Measurements from ENCODE around the gene NPS. TPM values are rescaled to one million over a fixed set of nuclear protein-coding genes. Genes with fewer than 3 reads are reported as not detected.
A peak's percentile ranks its signal among the peaks of the same experiment; 100 is the strongest.

The NPS gene
- total and polyA plus RNA-seq, 12 donors: not detected

GRCh38 chr10:127532659-127533058 lies 16.4 kb upstream of the NPS start:
- intact Hi-C loops (cut with DNase I): no loop called here
- 91 to 93% methylated on average over 5 of the region's 5 CpGs for WGBS, 2 donors

DNA sequence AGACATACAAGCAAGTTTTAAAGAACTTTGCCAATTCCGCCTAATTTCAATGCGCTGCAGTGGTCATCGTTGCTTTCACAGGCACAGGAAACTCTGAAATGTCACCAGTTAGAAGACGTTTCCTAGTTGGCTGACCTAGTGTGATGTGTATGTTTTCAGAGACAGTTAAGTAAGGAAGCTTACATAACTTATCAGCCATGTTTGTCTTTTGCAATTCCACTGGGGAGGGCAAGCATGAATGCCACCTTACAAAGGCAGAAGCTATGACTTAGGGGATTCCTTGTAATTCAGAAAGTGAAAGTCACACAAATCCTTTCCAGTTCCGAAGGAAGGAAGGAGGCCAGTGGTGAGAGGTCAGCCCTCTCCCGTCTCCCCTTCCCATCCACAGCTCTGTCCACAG lies 15.0 kb upstream of the NPS start:
- Histone ChIP-seq H3K9me3 (no peaks in the 10 kb centered on the region), H3K27me3 (peaks cover 0 to 4% (median 0%) of the 10 kb centered on the region in 7 donors), H3K27ac (no peak overlapping the region), H3K4me3 (peak overlapping the region in 1 of 10 donors; percentile 4), H3K4me1 (peaks cover 0 to 3% (median 0%) of the 10 kb centered on the region in 9 donors), H3K36me3 (no peaks in the 10 kb centered on the region)
- ATAC-seq (peak in 3 of 8 donors; percentile 21 to 40 (median 34)), DNase-seq (no peak)
- 55 to 75% methylated on average over 6 of the region's 6 CpGs for WGBS, 2 donors
- no peak for TF ChIP-seq CTCF (IDR thresholded peaks at IDR 0.05)
- intact Hi-C loops (cut with DNase I): no loop called here

More at GRCh38 chr10:127532659-127533058, 16.4 kb upstream of the NPS start:
- DNase-seq (no peak), ATAC-seq (no peak)
- peaks cover 0 to 5% (median 0%) of the 10 kb centered on the region in 7 donors for H3K27me3 ChIP-seq
- TF ChIP-seq CTCF (IDR thresholded peaks at IDR 0.05): no peak
- no peaks in the 10 kb centered on the region for H3K9me3 ChIP-seq
- H3K27ac ChIP-seq: no peak overlapping the region
- no peaks in the 10 kb centered on the region for H3K36me3 ChIP-seq
- peaks cover 0 to 12% (median 2%) of the 10 kb centered on the region in 9 donors for H3K4me1 ChIP-seq
- no peak overlapping the region for H3K4me3 ChIP-seq

GRCh38 chr10:127534496-127534895 lies 14.6 kb upstream of the NPS start:
- H3K36me3 ChIP-seq: no peaks in the 10 kb centered on the region
- peaks cover 0 to 4% (median 0%) of the 10 kb centered on the region in 7 donors for H3K27me3 ChIP-seq
- 96 to 100% methylated on average over 1 of the region's 1 CpG for WGBS, 2 donors
- intact Hi-C loops (cut with DNase I): no loop called here
- ATAC-seq: peak in 1 of 8 donors; percentile 11
- H3K27ac ChIP-seq: no peak overlapping the region
- peaks cover 0 to 3% (median 0%) of the 10 kb centered on the region in 9 donors for H3K4me1 ChIP-seq
- TF ChIP-seq CTCF (IDR thresholded peaks at IDR 0.05): no peak
- no peaks in the 10 kb centered on the region for H3K9me3 ChIP-seq
- peak overlapping the region in 1 of 10 donors; percentile 4 for H3K4me3 ChIP-seq
- no peak for DNase-seq

GRCh38 chr10:127535802-127536515 lies 13.2 kb upstream of the NPS start:
- WGBS, 2 donors: 68 to 69% methylated on average over 8 of the region's 8 CpGs
- Histone ChIP-seq H3K27me3 (peaks cover 0 to 4% (median 0%) of the 10 kb centered on the region in 7 donors), H3K4me3 (no peak overlapping the region), H3K36me3 (no peaks in the 10 kb centered on the region), H3K9me3 (no peaks in the 10 kb centered on the region), H3K4me1 (peaks cover 0 to 3% (median 0%) of the 10 kb centered on the region in 9 donors), H3K27ac (no peak overlapping the region)
- intact Hi-C loops (cut with DNase I): no loop called here
- DNase-seq (no peak), ATAC-seq (no peak)
- TF ChIP-seq CTCF (IDR thresholded peaks at IDR 0.05): no peak
